Loucy (cell line): ENCODE measurements around the gene CDH4.

Experiments
- CTCF ChIP-seq: fragments of 200-600 bp; sonication (generic); conservative IDR thresholded peaks from 2 replicates; pipeline ENCODE4 v1.5.1; 2014; ENCODE audit warnings: mild to moderate bottlenecking, antibody characterized with exemption, low read length
- EZH2phosphoT487 ChIP-seq: fragments of 200-600 bp; IDR thresholded peaks from 2 replicates; pipeline ENCODE4 v1.6.1; 2018; ENCODE audit warnings: antibody characterized with exemption, mild to moderate bottlenecking, moderate library complexity, borderline replicate concordance

DNA sequence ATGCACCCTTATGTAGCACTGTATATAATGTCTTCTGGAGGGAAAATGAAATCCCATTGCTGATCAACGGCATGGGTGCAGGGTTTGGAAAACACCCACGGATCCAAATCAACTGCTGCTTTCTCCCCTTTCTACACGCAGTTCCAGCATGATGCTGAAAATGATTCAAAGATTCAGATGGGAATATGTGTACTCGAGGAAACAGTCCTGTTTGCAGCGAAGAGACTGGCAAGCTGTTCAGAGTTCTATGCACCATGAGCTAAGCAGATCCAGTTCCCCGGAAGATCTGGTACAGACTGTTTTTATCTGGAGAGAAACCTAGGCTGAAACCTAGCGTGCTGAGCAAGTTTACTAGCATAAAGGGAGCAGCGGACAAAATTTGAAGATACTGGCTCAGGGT is 47.9 kb upstream of the CDH4 start:
- TF ChIP-seq CTCF (no peak), EZH2phosphoT487 (no peak)
